ENCODE measurements around the gene ADAM10.

The ADAM10 gene

DNA sequence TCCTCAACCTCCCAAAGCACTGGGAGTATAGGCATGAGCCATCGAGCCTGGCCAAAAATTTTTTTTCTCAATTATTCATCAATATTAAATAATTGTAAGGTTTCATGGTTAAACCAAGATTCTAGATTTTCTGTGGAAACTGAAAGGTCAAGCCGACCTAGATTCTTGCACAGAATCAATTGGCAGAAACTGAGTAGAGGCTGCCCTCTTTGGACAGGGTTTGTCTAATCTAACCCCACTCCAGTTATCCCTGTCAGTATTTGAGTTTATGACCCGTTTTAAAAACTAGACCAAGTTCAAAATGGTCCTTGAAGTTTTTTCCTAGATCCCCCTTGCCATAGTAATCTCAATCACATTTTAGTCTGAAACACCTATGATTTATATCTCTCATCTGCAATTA lies 8.6 kb upstream of the ADAM10 start:
- no peak for DNase-seq (ENCODE audit: low read depth in 2 of 2, low spot score in 1 of 2)

- DNase-seq (ENCODE audit: low read depth in 2 of 2, low spot score in 1 of 2), result no peak
These were observed 6.4 kb upstream of the ADAM10 start for GRCh38 chr15:58755956-58756355.

DNA sequence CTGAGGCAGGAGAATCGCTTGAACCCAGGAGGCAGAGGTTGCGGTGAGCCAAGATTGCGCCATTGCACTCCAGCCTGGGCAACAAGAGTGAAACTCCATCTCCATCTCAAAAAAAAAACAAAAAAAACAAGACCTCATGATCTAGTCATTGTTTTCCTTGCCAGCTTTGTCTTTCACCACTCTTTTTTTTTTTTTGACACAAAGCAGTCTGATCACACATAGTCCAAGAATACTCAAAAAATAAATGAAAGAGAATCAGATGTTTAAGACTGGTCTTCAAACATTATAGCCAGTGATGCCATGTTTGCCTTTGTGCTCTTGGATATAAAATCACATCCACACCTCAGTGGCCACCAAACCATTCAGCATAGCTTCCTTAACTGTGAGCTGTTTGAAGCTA lies 5.8 kb upstream of the ADAM10 start:
- DNase-seq (ENCODE audit: low read depth in 2 of 2, low spot score in 1 of 2), result no peak

- DNase-seq (ENCODE audit: low read depth in 2 of 2, low spot score in 1 of 2), result no peak
These were observed 3.2 kb upstream of the ADAM10 start for GRCh38 chr15:58752716-58753115.

DNA sequence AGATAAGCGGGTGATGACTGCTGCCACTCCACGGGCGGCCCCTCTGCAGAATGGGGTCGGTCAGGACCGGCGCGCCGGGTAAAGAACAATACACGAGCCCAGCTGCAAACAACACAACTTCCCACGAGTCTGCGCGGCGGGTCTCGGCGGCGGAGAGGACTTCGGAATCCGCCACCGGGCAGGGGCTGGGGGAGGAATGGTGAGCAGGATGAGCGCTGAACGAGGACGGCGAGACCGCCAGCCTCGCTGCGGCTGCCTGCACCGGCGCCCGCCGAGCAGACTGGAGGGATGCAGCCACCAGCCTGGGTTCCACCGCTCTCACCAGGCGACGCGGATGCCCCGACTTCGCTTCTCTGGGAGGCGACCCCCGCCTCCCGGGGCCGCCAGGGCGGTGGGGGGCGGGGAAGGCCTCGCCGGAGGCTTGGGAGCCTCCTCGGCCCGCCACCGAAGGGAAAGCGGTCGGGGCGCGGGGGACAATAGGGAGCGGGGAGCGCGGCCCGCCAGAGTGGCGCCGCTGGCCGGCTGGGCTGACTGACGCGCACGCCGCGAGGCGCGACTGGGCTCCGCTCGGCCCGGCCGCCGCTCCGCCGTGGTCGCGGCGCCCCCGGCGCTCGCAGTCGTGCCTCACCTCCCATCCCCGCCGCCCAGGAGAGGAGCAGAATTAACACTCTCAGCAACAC lies 515 bp downstream of the ADAM10 start:
- DNase-seq (ENCODE audit: low read depth in 2 of 2, low spot score in 1 of 2), result no peak

- DNase-seq (ENCODE audit: low read depth in 2 of 2, low spot score in 1 of 2), result no peak
These were observed 1.3 kb downstream of the ADAM10 start for GRCh38 chr15:58748040-58748851.

DNA sequence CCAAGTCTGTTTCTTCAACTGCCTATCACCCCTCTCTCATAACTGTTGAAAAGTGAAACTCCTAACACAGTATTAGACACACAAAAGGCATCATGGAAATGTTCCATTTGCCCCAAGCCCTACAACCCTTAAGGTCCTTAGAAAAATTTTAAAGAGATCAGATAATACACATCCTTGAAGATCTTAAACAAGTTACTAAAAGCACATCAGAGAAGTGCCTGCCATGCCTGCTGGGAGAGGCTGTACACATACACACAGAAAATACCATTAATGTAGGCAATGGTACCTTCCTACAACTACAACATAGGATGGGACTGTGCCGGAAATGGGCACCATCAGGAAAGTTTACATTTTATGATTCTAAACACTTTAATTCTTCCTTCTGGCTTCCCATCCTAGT lies 3.3 kb downstream of the ADAM10 start:
- DNase-seq (ENCODE audit: low read depth in 2 of 2, low spot score in 1 of 2), result no peak

DNA sequence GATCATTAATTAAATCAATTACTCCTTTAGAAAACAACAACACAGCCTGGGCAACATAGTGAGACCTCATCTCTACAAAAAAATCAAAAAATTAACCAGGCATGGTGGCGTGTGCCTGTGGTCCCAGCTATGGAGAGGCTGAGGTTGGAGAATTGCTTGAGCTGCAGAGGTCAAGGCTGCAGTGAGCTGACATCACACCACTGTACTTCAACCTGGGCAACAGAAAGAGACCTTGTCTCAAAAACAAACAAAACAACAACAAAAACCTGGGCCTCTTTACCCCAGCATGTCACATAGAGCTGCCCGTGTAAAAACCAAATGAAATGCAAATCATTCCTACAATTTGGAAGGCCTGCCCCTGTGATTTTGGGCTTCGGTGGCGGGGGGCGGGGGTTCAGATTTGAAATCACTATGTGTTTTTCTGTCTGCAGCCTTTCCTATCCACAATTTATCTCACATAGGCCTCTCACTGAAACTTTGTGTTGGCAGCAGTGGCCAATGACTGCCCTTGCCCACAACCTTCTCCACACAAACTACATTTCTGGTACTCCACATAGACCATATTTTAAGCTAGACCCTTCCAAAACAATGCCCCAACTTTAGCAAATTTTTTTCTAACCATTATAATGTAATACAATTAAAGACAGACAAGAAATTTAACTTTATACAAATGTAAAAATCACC lies 6.5 kb downstream of the ADAM10 start:
- no peak for DNase-seq (ENCODE audit: low read depth in 2 of 2, low spot score in 1 of 2)

DNA sequence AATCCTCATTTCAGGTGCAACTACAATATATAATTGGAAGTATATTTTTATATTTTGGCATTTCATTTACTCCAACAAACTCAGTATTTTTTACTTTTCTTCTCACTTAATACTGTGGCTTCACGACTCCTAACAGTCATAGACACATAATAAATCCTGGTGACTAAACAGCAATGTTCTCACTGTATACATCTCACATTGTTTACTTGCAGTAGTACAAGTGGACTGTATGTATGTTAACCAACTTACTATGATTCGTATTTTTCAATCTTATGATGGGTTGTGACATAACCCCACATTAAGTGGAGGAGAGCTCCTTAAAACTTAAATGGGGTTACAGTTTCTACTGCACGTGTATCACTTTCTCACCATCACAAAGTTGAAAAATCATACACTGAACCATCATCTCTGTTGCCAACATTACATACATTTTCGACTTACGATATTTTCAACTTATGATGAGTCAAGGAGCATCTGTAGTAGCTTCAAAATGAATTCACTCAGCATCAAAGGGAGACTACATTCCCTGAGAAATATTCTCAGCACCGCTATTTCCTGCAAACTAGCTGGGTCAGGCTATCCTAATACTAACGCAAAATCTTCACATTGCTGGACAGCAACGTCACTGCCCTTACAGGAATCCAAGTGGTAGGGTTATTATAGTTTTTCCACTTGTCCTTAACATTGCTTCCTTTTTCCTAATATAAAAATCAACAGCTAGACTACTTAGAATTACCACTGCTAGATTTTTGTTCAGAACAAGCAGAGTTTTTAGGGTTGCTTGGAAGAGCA lies 7.3 kb downstream of the ADAM10 start:
- no peak for DNase-seq (ENCODE audit: low read depth in 2 of 2, low spot score in 1 of 2)

GRCh38 chr15:58741032-58741431 lies 8.5 kb downstream of the ADAM10 start:
- DNase-seq (ENCODE audit: low read depth in 2 of 2, low spot score in 1 of 2), result no peak

DNA sequence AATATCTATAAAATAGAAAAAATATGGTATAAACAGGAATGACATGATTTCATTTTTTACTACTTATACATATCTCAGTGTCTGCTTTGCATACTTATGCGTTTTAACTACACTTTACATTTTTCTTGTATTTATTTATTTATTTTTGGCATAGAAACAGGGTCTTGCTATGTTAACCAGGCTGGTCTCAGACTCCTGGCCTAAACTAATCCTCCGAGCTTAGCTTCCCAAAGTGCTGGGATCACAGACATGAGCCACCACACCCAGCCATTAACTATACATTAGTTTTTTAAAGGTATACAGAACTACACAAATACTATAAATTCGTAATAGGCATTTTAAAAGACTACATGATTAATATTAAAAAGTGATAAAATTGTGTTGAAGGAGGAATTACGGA lies 9.1 kb downstream of the ADAM10 start:
- no peak for DNase-seq (ENCODE audit: low read depth in 2 of 2, low spot score in 1 of 2)

- no peak for DNase-seq (ENCODE audit: low read depth in 2 of 2, low spot score in 1 of 2)
These were observed 11.3 kb downstream of the ADAM10 start for GRCh38 chr15:58738046-58738707.

DNA sequence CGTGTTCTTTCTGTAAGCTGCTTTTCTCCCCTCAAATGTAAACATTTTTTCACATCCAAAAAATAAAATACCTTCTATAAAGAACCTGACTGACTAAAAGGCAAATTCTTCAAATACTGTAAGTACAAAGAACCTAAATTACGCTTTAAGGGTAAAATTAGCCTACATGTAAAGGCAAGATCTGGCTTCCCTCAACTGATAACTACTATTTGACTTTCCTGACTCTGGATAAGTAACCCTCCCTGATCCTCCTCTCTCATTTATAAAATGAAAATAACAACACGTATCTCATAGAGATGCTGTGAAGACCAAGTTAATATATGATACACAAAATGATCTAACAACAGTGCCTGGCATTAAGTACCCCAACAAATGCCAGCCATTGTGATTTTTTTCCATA lies 12.2 kb downstream of the ADAM10 start:
- DNase-seq (ENCODE audit: low read depth in 2 of 2, low spot score in 1 of 2), result no peak

DNA sequence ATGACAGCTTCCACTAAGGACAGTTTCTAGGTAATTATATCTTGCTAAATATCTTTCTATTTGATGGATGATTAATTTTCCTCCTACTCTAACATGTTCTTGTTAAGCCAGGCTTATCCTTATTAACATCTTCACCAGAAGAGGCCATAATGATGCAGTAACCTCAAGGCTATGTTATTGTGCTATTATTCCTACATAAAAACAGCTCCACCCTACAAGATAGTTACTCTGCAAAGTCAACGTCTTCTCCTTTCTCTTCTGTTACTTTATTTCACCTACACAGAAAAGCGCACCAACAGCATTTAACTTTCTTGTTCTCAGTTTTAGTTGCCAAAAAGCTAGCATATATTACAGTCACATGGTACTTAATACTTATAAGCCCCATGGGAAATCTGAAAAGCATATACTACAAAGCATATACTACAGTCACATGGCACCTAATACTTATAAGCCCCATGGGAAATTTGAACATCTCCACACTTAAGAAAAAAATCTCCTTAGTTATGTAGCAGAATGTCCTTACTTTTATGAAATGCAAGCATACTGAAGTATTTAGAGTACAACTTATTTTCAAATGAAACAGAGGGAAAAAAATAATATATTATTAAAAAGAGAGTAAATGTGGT lies 13.4 kb downstream of the ADAM10 start:
- no peak for DNase-seq (ENCODE audit: low read depth in 2 of 2, low spot score in 1 of 2)

DNA sequence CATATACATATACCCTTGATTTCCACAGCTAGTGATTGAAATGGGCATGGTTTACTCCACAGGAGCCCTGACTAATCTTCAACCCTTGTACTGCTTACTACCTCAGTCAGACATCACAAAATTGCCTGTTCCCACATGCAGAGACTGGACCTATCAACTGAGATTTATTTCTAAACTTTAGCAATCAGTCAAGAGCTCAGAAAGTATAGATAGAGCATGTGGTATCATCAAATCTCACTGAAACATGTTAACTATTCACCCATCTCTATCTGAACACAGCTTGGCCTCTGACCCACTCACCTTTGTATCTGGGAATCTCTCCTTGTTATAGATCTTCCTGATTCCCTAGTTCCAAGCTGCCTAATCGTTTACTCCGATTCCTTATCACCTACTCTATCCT lies 14.6 kb downstream of the ADAM10 start:
- no peak for DNase-seq (ENCODE audit: low read depth in 2 of 2, low spot score in 1 of 2)

GRCh38 chr15:58732625-58733363 lies 16.7 kb downstream of the ADAM10 start:
- no peak for DNase-seq (ENCODE audit: low read depth in 2 of 2, low spot score in 1 of 2)

- no peak for DNase-seq (ENCODE audit: low read depth in 2 of 2, low spot score in 1 of 2)
These were observed 17.6 kb downstream of the ADAM10 start for GRCh38 chr15:58731756-58732535.

DNA sequence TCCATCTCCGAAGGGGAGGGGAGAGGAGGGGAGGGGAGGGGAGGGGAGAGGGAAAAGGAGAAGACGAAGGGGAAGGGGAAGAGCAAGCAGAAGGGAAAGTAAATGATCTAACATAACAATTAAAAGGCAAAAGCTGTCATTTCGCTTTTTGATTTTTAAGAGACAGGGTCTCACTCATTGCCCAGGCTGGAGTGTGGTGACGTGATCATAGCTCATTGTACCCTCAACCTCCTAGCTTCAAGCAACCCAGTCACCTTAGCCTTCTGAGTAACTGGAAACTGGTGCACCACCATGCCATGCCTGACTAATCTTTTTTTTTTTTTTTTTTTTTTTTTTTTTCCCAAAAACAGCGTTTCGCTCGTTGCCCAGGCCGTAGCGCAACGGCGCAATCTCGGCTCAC lies 22.6 kb downstream of the ADAM10 start:
- DNase-seq (ENCODE audit: low read depth in 2 of 2, low spot score in 1 of 2), result no peak

DNA sequence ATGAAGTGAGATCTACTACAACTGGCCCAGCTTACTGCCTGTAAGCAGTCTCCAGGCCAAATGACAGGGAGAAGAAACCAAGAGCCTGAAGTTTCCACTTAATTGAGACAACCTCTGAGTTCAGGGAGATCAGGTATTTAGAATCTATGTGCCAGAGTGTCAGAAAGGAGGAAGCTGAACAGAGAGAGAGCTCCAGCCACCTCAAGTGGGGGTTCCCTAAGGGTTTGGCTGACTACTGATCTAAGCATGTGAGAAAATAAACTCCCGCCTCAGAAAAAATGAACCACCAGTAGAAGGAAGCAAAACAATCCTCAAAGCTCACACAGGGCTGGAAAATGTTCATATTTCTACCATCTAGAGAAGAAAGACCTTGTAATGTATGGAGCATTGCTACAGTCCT lies 25.0 kb downstream of the ADAM10 start:
- no peak for DNase-seq (ENCODE audit: low read depth in 2 of 2, low spot score in 1 of 2)
